Dedifferentiated amniotic fluid mesenchymal stem cell (primary cell): ENCODE results near the gene EIF4H.
"Not testable (repeated sequence)": the region's sequence is repeated elsewhere in the genome, so short reads cannot be mapped to it uniquely, and the experiment has no call there.

Experiments used
- DNase-seq: peaks from one replicate; pipeline ENCODE4 v3.0.0-alpha.2; 2016; ENCODE audit errors: extremely low spot score

Gene EIF4H

DNA sequence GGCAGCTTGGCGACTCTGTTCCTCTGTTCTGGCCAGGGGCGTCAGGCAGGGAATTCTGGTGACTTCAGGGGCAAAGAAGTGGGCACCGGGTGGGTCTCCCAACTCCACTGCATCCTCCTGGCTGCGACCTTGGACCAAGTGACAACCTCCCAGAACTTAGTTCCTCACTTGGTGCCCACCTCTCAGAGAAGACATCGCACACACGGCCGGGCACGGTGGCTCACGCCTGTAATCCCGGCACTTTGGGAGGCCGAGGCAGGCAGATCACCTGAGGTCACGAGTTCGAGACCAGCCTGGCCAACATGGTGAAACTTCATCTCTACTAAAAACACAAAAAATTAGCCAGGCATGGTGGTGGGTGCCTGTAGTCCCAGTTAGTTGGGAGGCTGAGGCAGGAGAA, 50.8 kb downstream of the EIF4H start:
- DNase-seq = not testable (repeated sequence)

DNA sequence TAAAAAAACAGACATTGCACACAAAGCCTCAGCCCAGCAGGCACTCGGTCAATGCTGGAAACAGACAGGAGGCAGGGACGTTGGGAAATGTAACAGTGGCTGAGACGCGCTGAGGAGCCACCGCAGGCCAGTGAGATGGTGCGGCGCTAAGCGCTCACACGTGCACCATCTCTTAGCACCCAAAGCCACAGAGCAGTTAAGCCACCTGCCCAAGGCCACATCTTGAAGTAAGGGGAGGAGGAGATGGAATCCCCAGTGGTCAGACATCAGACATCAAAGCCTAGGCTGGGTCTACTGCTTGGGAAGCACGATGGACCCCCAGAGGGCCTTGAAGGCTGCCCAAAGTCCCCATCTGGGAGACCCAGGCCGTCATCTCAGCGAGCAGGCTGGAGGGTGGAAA, 51.2 kb downstream of the EIF4H start:
- no peak for DNase-seq

DNA sequence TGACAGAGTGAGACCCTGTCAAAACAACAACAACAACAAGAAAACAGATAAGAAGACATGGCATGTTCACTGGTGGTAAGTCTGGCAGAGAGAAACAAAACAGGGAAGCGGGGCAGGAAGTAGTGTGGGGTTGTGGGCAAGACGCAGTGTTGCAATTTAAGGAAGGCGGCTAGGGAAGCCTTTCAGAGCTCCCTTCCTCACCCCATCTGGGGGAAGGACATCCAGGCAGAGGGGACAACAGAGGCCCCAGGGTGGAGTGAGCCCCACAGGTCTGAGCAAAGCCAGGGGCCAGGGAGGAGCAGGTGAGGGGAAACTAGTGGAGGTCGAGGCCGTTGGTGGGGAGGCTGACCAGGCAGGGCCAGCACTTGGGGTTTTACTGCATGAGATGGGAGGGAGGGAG, 52.5 kb downstream of the EIF4H start:
- DNase-seq = no peak

DNA sequence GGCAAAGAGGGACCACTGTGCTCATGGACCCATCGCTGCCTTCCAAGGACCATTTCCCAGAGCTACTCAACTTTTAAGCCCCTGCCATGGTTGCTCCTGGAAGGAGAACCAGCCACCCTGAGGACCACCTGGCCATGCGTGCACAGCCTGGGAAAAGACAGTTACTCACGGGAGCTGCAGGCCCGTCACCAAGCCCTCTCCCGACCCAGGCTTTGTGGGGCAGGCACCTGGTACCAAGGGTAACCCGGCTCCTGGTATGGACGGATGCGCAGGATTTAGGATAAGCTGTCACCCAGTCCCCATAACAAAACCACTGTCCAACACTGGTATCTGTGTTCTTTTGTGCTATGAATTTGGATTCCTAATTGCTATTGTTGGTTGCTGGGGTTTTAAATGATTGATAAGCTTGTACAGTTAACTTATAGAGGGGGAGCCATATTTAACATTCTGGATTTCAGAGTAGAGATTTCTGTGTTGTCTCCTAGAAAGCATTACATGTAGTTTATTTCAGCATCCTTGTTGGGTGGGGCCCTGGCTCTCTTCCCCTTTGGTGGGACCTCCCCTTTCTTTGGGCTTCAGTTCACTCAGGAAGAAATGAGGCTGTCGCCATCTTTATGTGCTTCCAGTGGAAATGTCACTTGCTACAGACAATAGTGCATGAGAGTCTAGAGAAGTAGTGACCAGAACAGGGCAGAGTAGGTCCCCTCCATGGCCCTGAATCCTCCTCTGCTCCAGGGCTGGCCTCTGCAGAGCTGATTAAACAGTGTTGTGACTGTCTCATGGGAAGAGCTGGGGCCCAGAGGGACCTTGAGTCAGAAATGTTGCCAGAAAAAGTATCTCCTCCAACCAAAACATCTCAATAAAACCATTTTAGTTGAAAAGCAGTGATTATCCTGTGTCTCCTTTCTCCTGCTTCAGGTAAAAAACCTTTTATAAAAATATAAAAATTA, 55.1 kb downstream of the EIF4H start:
- DNase-seq = no peak

DNA sequence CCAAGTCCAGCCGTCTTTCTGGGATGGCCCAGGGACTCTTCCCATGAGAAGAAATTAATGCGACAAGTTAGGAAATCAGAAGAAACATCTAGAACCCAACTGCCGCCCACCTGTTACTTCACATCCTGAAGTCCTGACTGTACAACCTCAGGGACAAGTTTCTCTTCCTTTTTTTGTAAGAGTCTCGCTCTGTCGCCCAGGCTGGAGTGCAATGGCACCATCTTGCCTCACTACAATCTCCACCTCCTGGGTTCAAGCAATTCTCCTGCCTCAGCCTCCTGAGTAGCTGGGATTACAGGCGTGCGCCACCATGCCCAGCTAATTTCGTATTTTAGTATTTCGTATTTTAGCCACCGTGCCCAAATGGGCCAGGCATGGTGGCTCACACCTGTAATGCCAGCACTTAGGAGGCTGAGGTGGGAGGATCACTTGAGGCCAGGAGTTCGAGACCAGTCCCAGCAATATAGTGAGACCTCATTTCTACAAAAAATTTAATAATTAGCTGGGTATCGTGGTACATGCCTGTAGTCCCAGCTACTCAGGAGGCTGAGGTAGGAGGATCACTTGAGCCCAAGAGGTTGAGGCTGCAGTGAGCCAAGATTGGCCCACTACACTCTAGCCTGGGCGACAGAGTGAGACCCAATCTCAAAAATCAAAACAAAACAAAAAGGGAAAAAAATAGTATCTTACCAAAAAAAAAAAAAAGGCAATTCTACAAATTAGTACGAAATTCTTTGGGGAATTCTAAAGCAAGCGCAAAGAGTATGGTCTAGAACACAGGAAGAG, 56.5 kb downstream of the EIF4H start:
- DNase-seq = no peak

DNA sequence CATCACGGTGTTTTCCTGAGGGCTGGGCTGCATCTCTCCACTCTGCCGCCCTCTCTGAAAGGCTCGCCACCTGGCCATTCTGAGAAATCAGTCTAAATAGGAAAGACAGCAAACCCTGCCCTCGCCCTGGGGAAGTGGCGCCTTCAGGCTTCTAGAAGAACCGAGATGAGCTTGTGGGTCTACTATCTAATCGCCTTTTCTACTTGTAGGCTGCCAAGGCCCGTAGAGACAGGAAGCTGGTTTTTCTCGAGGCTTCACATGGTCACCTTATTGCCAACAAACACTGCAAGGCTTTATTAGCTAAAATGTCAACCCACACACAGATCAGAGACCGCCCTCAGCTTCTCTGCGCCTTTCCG, 57.1 kb downstream of the EIF4H start:
- no peak for DNase-seq

DNA sequence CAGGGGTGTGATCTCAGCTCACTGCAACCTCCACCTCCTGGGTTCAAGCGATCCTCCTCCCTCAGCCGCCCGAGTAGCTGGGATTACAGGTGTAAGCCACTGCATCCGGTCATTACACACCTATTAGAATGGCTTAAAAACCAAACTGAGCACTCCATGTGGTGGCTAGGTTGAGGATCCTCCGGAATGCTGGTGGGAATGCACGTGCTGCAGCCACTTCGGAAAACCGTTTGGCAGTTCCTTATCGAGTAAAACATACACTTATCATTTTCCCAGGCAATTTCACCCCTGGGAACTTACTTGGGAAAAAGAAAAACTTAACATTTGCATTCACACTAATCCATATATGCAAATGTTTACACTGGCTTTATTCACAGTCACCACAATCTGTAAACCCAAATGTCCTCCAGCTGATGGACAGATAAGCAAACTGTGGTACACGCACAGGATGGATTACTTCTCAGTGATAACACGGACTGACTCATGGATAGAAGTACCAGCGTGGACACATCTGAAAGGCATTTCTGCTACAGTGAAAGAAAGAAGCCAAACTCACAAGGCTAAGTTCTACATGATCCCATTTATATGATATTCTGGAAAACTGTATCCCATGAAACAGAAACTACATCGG, 59.6 kb downstream of the EIF4H start:
- DNase-seq = peak; percentile 34

DNA sequence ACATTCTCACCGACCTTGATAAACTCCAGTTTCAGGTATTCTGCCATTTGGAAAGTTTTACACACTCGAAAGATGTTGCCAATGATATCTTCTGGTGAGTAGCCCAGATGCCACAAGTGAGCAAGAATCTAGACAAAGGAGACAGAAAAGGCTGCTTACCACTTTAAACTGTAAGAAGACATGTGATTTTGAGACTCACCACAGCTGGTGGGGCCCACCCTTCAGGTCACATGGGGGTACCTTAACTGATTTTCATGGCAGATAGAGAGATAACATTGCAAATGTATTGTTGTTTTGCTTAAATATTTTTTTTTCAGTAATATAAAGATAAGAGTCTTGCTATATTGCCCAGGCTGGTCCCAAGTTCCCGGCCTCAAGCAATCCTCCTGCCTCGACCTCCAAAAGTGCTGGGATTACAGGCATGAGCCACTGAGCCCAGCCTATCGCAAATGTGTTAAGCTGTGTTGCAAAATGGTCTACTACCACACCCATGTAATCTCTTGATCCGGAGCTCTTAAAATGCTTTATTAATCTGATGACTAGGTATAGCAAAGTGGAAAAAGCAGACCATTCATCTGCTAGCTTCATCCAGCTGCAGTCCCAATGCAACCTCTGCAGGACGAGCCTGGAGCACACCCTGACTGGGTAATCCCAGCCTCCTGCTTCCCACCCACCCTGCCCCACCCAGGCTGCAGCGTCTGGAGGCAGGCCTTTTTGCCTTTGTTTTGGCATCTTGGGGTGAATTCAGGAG, 61.5 kb downstream of the EIF4H start:
- no peak for DNase-seq

DNA sequence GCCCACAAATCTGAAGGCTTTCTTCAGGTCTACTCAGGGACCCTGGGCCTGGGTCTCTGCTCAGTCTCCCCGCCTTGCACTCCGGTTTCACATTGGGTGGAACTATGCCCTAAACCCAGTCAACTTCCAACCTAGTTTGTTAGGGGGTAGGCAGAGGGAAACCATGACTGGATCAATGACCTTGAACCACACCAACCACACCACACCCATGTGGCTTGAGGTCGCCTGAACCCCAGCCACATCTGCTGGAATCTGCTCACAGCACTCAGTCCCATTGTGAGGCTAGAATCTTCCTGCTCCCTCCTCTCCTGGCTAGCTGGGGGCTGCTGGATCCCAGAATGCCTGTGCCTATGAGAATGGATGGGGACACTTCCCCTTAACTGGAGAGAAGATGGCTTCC, 62.1 kb downstream of the EIF4H start:
- no peak for DNase-seq

DNA sequence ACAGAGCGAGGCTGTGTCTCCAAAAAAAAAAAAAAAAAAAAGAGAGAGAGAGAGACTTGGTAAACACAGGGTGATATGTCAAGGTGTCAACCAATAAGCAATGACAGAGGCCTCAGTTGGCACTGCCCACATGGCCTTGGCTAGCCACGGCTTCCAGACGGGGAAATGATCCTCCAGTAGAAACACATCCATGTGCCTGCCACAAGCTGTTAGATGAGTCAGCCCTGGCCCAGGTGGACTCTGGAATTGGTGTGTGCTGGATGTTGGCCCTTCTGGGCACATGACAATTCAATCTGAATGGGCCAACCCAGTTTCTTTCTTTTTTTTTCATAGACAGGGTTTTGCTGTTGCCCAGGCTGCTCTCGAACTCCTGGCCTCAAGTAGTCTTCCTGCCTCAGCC, 66.3 kb downstream of the EIF4H start:
- no peak for DNase-seq

DNA sequence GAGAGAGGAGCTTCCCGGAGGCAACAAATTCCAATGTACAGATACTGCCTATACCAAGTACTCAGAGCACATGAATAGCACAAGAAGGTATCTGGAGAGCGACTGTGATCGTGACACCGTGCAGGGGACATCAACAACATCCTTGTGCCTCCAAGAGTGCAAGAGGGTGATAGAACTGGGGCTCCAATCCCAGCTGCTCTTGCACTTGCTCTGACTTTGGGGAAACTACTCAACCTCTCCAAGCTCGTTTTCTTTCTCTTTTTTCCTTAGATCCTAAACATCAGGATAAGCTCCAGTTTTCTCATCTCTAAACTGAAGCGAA, 67.9 kb downstream of the EIF4H start:
- DNase-seq = no peak

DNA sequence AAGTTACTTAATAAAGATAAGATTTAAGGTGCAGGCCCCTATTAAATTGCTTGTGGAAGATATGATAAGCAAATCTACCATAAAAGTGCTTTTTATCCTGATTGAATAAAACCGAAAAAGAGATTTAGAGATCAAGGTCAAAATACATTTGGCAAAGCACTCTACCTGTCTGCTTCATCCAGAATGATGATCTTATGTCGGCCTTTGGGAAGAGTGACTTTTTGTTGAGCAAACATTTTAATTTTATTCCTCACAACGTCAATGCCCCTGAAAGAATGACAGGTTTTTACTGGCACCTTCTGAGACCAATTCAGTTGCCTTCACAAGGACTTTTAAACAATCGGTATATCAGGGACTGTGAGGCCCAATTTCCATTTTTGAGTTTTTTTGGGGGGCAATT, 72.3 kb downstream of the EIF4H start:
- no peak for DNase-seq
